GM18873 (cell line): ENCODE results near the gene BCCIP.

Experiments used
- ATAC-seq: cut with Tn5 transposase; IDR thresholded peaks from one replicate; pipeline ENCODE4 v1.9.1; 2021; ENCODE audit warnings: mild to moderate bottlenecking, moderate library complexity, moderate number of reproducible peaks; ENCODE audit not compliant: unreplicated experiment, low FRiP score

Gene BCCIP

GRCh38 chr10:125797424-125797823 lies 25.9 kb upstream of the BCCIP start:
- ATAC-seq = no peak

- no peak for ATAC-seq
These were observed 25.2 kb upstream of the BCCIP start for GRCh38 chr10:125797994-125798662.

GRCh38 chr10:125799451-125800182 lies 23.7 kb upstream of the BCCIP start:
- no peak for ATAC-seq

GRCh38 chr10:125801574-125801973 lies 21.8 kb upstream of the BCCIP start:
- ATAC-seq = no peak

GRCh38 chr10:125802131-125802530 lies 21.2 kb upstream of the BCCIP start:
- no peak for ATAC-seq

GRCh38 chr10:125802739-125803138 lies 20.6 kb upstream of the BCCIP start:
- no peak for ATAC-seq

GRCh38 chr10:125808047-125808446 lies 15.3 kb upstream of the BCCIP start:
- no peak for ATAC-seq

GRCh38 chr10:125811251-125811650 lies 12.1 kb upstream of the BCCIP start:
- ATAC-seq = no peak

- no peak for ATAC-seq
These were observed 11.1 kb upstream of the BCCIP start for GRCh38 chr10:125812128-125812750.

GRCh38 chr10:125815764-125816163 lies 7.6 kb upstream of the BCCIP start:
- no peak for ATAC-seq

GRCh38 chr10:125816548-125816947 lies 6.8 kb upstream of the BCCIP start:
- no peak for ATAC-seq

- no peak for ATAC-seq
These were observed 5.9 kb upstream of the BCCIP start for GRCh38 chr10:125817337-125817946.

GRCh38 chr10:125820701-125821100 lies 2.6 kb upstream of the BCCIP start:
- no peak for ATAC-seq

GRCh38 chr10:125823663-125824251 lies 411 bp downstream of the BCCIP start:
- no peak for ATAC-seq

- no peak for ATAC-seq
These were observed 1.4 kb downstream of the BCCIP start for GRCh38 chr10:125824736-125825135.

- no peak for ATAC-seq
These were observed 3.8 kb downstream of the BCCIP start for GRCh38 chr10:125827133-125827532.

- ATAC-seq = no peak
These were observed 5.0 kb downstream of the BCCIP start for GRCh38 chr10:125828311-125828710.

- no peak for ATAC-seq
These were observed 13.4 kb downstream of the BCCIP start for GRCh38 chr10:125836746-125837145.

- ATAC-seq = no peak
These were observed 15.6 kb downstream of the BCCIP start for GRCh38 chr10:125838802-125839575.

GRCh38 chr10:125840406-125840805 lies 17.1 kb downstream of the BCCIP start:
- no peak for ATAC-seq
